Measurements from ENCODE around the gene OPN4.

- TF ChIP-seq POLR2AphosphoS5 (IDR thresholded peaks at IDR 0.05) (no peak), CTCF (IDR thresholded peaks at IDR 0.05) (no peak)
Observed at GRCh38 chr10:86685416-86685815, 31.1 kb downstream of the OPN4 start.

Measured in transverse colon (tissue), 4 donors.